ENCODE data around the gene NKAIN4.

The NKAIN4 gene

GRCh38 chr20:63287697-63288580 is 33.7 kb upstream of the NKAIN4 start:
- DNase-seq (ENCODE audit: low read depth), result no peak

- no peak for DNase-seq (ENCODE audit: low read depth)
Observed at GRCh38 chr20:63286781-63287696, 32.8 kb upstream of the NKAIN4 start.

GRCh38 chr20:63285636-63286615 is 31.7 kb upstream of the NKAIN4 start:
- DNase-seq (ENCODE audit: low read depth), result no peak

- DNase-seq (ENCODE audit: low read depth), result no peak
Observed at GRCh38 chr20:63284981-63285524, 30.8 kb upstream of the NKAIN4 start.

GRCh38 chr20:63284544-63284949 is 30.3 kb upstream of the NKAIN4 start:
- DNase-seq (ENCODE audit: low read depth), result no peak

- no peak for DNase-seq (ENCODE audit: low read depth)
Observed at GRCh38 chr20:63284083-63284440, 29.8 kb upstream of the NKAIN4 start.

GRCh38 chr20:63283397-63284082 is 29.3 kb upstream of the NKAIN4 start:
- DNase-seq (ENCODE audit: low read depth), result no peak

GRCh38 chr20:63282946-63283345 is 28.7 kb upstream of the NKAIN4 start:
- DNase-seq (ENCODE audit: low read depth), result no peak

GRCh38 chr20:63281742-63282665 is 27.7 kb upstream of the NKAIN4 start:
- DNase-seq (ENCODE audit: low read depth), result no peak

- DNase-seq (ENCODE audit: low read depth), result no peak
Observed at GRCh38 chr20:63280929-63281545, 26.8 kb upstream of the NKAIN4 start.

GRCh38 chr20:63280371-63280770 is 26.1 kb upstream of the NKAIN4 start:
- DNase-seq (ENCODE audit: low read depth), result no peak

- no peak for DNase-seq (ENCODE audit: low read depth)
Observed at GRCh38 chr20:63279931-63280330, 25.7 kb upstream of the NKAIN4 start.

GRCh38 chr20:63278661-63279060 is 24.4 kb upstream of the NKAIN4 start:
- no peak for DNase-seq (ENCODE audit: low read depth)

- DNase-seq (ENCODE audit: low read depth), result no peak
Observed at GRCh38 chr20:63277466-63278272, 23.4 kb upstream of the NKAIN4 start.

- DNase-seq (ENCODE audit: low read depth), result no peak
Observed at GRCh38 chr20:63276956-63277355, 22.7 kb upstream of the NKAIN4 start.

GRCh38 chr20:63275825-63276224 is 21.6 kb upstream of the NKAIN4 start:
- no peak for DNase-seq (ENCODE audit: low read depth)

- DNase-seq (ENCODE audit: low read depth), result no peak
Observed at GRCh38 chr20:63274381-63275228, 20.3 kb upstream of the NKAIN4 start.
